Measurements from ENCODE around the gene OR5AS1.
"Not testable (repeated sequence)": the region's sequence is repeated elsewhere in the genome, so short reads cannot be mapped to it uniquely, and the experiment has no call there.

OR5AS1 gene

DNA sequence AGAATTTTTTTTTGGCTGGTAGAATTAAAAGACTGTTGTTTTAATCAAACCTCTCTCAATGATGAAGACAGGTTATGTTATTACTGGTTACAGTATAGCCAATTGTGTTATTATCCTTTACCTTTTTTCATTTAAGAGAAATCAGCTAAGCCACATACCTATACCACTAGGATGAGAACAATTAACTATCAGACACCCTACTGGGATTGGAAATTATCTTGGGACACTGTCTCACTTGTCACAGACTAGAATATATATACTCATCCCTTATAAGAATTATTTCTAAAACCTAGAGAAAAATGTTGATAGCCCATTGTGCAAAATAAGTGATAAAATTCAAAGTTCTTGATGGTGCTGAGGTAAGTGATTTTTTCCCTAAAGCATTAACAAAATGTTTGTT lies at the start of gene OR5AS1:
Gene OR5AS1 (plus strand): TSS at position 301 of the 400 bp plus-strand sequence. CDS start 2,765 bp downstream, outside the sequence.
- ChIA-PET CTCF (no interaction called here), POLR2A (no interaction called here)
- TF ChIP-seq ZNF384 (IDR thresholded peaks at IDR 0.05) (no peak), SUZ12 (IDR thresholded peaks at IDR 0.05) (no peak), FOXM1 (IDR thresholded peaks at IDR 0.05; ENCODE audit: borderline replicate concordance) (no peak), CTBP1 (IDR thresholded peaks at IDR 0.05; ENCODE audit: borderline replicate concordance) (no peak), L3MBTL2 (conservative IDR thresholded peaks at IDR 0.05) (no peak), TARDBP (IDR thresholded peaks at IDR 0.05) (no peak), LEF1 (IDR thresholded peaks at IDR 0.05; ENCODE audit: borderline replicate concordance) (no peak), FOXK2 (IDR thresholded peaks at IDR 0.05) (no peak)
- no peak for DNase-seq (ENCODE audit: extremely low spot score)

DNA sequence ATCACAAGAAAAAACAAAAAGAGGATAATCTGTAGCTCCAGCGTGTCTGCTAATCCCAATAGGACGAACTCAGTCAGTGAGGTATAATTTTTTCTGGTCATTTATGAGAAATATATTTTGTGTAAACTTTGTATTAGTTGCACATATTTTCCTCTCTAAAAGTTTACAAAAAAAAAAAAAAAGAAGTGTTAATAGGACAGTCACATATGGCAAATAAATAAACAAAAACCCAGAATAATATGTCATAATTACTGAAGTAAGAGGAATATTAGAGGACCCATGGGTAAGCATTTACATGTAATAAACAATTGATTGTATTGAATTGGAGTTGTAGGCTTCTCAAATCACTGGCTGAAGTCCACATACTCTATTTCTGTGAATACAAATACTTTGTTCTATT lies 32.9 kb upstream of the OR5AS1 start, which contains the start of gene OR5F1:
Gene OR5F1 (minus strand): TSS at position 101 of the 400 bp plus-strand sequence. CDS start 0 bp downstream, at position 101.
- CTCF ChIA-PET = no interaction called here
- POLR2A ChIA-PET = no interaction called here
- DNase-seq (ENCODE audit: extremely low spot score) = no peak
- TF ChIP-seq FOXK2 (IDR thresholded peaks at IDR 0.05) (no peak), ARNT (IDR thresholded peaks at IDR 0.05) (no peak), SP1 (IDR thresholded peaks at IDR 0.05) (no peak), NFRKB (IDR thresholded peaks at IDR 0.05) (no peak), FOXA1 (IDR thresholded peaks at IDR 0.05) (no peak), ELF4 (IDR thresholded peaks at IDR 0.05) (no peak), L3MBTL2 (conservative IDR thresholded peaks at IDR 0.05) (no peak), CTBP1 (IDR thresholded peaks at IDR 0.05; ENCODE audit: borderline replicate concordance) (no peak), HDGF (IDR thresholded peaks at IDR 0.05; ENCODE audit: borderline replicate concordance) (no peak)
- TF ChIP-seq, protein P1, sequence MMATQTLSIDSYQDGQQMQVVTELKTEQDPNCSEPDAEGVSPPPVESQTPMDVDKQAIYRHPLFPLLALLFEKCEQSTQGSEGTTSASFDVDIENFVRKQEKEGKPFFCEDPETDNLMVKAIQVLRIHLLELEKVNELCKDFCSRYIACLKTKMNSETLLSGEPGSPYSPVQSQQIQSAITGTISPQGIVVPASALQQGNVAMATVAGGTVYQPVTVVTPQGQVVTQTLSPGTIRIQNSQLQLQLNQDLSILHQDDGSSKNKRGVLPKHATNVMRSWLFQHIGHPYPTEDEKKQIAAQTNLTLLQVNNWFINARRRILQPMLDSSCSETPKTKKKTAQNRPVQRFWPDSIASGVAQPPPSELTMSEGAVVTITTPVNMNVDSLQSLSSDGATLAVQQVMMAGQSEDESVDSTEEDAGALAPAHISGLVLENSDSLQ (IDR thresholded peaks at IDR 0.05) = no peak

DNA sequence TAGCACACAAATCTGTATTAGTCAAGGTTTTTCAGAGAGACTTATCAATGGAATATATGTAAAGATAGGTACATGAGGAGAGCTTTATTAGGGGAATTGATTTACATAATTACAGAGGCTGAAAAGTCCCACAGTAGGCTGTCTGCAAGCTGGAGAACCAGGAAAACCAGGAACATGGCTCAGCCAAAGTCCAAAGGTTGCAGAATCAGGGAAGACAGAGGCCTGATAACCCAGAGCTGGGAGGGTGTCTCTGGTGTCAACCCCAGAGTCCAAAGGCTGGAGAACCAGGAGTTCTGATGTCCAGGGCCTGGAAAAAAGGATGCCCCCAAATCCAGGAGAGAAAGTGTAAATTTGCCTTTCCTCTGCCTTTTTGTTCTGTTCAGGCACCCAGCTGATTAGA lies 16.7 kb upstream of the OR5AS1 start:
- POLR2A ChIA-PET = no interaction called here
- CTCF ChIA-PET = no interaction called here
- TF ChIP-seq, protein P1 (IDR thresholded peaks at IDR 0.05) = no peak
- TF ChIP-seq BHLHE40 (IDR thresholded peaks at IDR 0.05; ENCODE audit: borderline replicate concordance) (no peak), ZNF384 (IDR thresholded peaks at IDR 0.05) (no peak), SUZ12 (IDR thresholded peaks at IDR 0.05) (no peak), L3MBTL2 (conservative IDR thresholded peaks at IDR 0.05) (no peak), CTBP1 (IDR thresholded peaks at IDR 0.05; ENCODE audit: borderline replicate concordance) (no peak), FOXA1 (IDR thresholded peaks at IDR 0.05) (no peak), FOXK2 (IDR thresholded peaks at IDR 0.05) (no peak), NFRKB (IDR thresholded peaks at IDR 0.05) (no peak)
- DNase-seq (ENCODE audit: extremely low spot score) = no peak

DNA sequence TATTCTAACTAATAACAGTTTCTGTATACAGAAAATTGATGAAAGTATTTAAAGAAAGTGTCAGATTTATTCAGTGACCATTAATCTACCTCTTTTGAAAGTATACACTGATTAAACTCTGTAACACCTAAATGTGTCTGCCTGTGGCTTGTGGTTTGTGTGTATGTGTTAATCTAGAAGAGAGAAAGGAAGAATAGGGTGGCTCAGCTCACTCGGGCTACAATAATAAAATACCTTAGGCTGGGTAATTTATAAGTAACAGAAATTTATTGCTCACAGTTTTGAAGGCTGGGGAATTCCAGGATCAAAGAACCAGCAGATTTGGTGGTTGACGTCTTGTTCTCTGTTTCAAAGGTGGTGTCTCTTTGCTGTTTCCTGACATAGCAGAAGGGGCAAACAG lies 13.6 kb upstream of the OR5AS1 start:
- no peak for DNase-seq (ENCODE audit: extremely low spot score)
- POLR2A ChIA-PET = no interaction called here
- TF ChIP-seq FOXK2 (IDR thresholded peaks at IDR 0.05) (no peak), FOXA1 (IDR thresholded peaks at IDR 0.05) (no peak), ELF4 (IDR thresholded peaks at IDR 0.05) (no peak), ZNF384 (IDR thresholded peaks at IDR 0.05) (no peak), HDGF (IDR thresholded peaks at IDR 0.05; ENCODE audit: borderline replicate concordance) (no peak), CTBP1 (IDR thresholded peaks at IDR 0.05; ENCODE audit: borderline replicate concordance) (no peak), ARNT (IDR thresholded peaks at IDR 0.05) (no peak), SP1 (IDR thresholded peaks at IDR 0.05) (no peak), NFRKB (IDR thresholded peaks at IDR 0.05) (no peak), LEF1 (IDR thresholded peaks at IDR 0.05; ENCODE audit: borderline replicate concordance) (no peak), BHLHE40 (IDR thresholded peaks at IDR 0.05; ENCODE audit: borderline replicate concordance) (no peak), L3MBTL2 (conservative IDR thresholded peaks at IDR 0.05) (no peak), TARDBP (IDR thresholded peaks at IDR 0.05) (no peak), FOXM1 (IDR thresholded peaks at IDR 0.05; ENCODE audit: borderline replicate concordance) (no peak), SUZ12 (IDR thresholded peaks at IDR 0.05) (no peak)
- TF ChIP-seq, protein P1 (IDR thresholded peaks at IDR 0.05) = no peak
- CTCF ChIA-PET = no interaction called here

DNA sequence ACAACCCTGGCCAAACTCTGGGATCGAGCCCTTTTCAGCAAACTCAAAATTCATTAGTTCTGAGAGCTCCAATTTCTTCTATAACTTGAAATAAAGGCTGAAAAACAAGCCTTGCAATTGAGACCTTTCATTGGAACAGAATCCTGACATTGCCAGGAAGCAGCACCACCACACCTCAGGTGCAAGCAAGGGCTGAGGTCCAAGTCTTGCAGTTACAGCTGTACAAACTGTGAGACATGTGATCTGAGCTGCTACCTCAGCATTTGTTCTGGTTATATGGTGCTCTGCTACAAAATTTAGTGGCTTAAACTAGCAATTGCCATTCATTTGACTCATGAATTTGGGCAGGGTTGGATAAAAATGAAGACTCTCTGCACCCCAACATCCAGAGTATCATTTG lies 18.1 kb downstream of the OR5AS1 start:
- POLR2A ChIA-PET = no interaction called here
- CTCF ChIA-PET = no interaction called here
- DNase-seq (ENCODE audit: extremely low spot score) = no peak
- TF ChIP-seq TARDBP (IDR thresholded peaks at IDR 0.05) (no peak), FOXK2 (IDR thresholded peaks at IDR 0.05) (no peak), FOXM1 (IDR thresholded peaks at IDR 0.05; ENCODE audit: borderline replicate concordance) (no peak)

DNA sequence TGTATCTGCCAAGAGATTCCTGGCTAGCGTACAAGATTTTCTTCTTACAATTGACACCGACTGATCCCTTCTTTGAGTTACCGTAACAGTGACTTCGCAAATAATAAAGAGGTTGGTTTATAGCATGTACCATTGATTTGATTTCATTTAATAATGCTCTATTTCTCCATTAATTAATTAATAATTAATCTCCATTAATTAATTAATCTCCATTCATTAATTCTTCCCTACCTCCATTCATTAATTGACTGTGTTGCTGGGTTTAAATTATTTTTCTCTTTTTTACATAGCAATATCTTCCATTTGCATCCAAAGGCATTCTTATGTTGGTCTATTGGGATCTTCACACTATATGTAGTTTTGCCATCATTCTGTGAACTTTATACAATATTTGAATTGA lies 21.0 kb downstream of the OR5AS1 start:
- DNase-seq (ENCODE audit: extremely low spot score) = no peak
- CTCF ChIA-PET = no interaction called here
- no peak for TF ChIP-seq BHLHE40 (IDR thresholded peaks at IDR 0.05; ENCODE audit: borderline replicate concordance)
- no peak for TF ChIP-seq HDGF (IDR thresholded peaks at IDR 0.05; ENCODE audit: borderline replicate concordance)
- no peak for TF ChIP-seq LEF1 (IDR thresholded peaks at IDR 0.05; ENCODE audit: borderline replicate concordance)
- no peak for TF ChIP-seq NFRKB (IDR thresholded peaks at IDR 0.05)
- TF ChIP-seq FOXA1 (IDR thresholded peaks at IDR 0.05) = no peak
- no peak for TF ChIP-seq ZNF384 (IDR thresholded peaks at IDR 0.05)
- no peak for TF ChIP-seq SP1 (IDR thresholded peaks at IDR 0.05)
- no peak for TF ChIP-seq ARNT (IDR thresholded peaks at IDR 0.05)
- no peak for TF ChIP-seq FOXK2 (IDR thresholded peaks at IDR 0.05)
- no peak for TF ChIP-seq SUZ12 (IDR thresholded peaks at IDR 0.05)
- no peak for TF ChIP-seq FOXM1 (IDR thresholded peaks at IDR 0.05; ENCODE audit: borderline replicate concordance)
- POLR2A ChIA-PET = no interaction called here

DNA sequence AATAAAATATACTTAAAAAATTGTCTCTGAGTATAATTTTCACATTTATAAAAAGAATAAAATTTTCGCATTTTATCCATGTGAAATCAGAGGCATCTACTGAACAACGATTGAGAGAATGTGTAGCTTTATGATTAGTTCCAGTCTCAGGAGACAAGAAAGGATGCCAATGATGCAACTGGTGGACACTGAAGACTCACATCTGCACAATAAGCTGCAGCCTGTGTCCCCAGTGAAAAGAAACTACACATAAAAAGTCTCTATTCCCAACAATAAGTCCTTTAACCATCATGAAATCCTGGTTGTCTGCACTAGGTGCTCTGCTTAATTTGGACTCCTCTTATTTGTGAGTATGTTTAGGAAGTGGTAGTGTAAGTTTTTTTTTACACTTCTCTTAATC lies 22.0 kb downstream of the OR5AS1 start:
- POLR2A ChIA-PET = no interaction called here

DNA sequence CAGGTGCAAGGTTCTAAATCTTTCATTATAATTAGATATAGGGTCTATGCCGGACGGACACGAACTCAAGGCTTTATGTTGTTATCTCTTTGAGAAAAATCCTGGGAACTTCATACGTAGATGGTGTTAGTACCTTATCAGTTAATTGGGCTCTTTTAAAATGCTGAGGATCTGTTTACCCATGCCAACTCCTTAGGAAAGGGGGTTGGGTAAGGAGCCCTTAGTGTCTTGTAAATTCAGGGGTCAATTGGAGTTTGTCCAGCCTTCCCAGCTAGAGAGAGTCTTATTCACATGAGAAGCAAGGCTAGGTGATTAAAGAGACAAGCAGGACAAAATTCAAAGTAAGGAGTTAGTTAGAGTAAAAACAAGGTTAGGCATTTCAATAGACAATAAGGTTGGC lies 28.9 kb downstream of the OR5AS1 start:
- CTCF ChIA-PET, POLR2A ChIA-PET: not testable (repeated sequence)

More for the DNA sequence above, 22.0 kb downstream of the OR5AS1 start:
- CTCF ChIA-PET = no interaction called here
- TF ChIP-seq SUZ12 (IDR thresholded peaks at IDR 0.05) = no peak
- no peak for TF ChIP-seq CTBP1 (IDR thresholded peaks at IDR 0.05; ENCODE audit: borderline replicate concordance)
- TF ChIP-seq NFRKB (IDR thresholded peaks at IDR 0.05) = no peak
- no peak for TF ChIP-seq FOXA1 (IDR thresholded peaks at IDR 0.05)
- no peak for TF ChIP-seq HDGF (IDR thresholded peaks at IDR 0.05; ENCODE audit: borderline replicate concordance)
- TF ChIP-seq TARDBP (IDR thresholded peaks at IDR 0.05) = no peak
- TF ChIP-seq FOXK2 (IDR thresholded peaks at IDR 0.05) = no peak
- no peak for TF ChIP-seq ZNF384 (IDR thresholded peaks at IDR 0.05)
- no peak for TF ChIP-seq SP1 (IDR thresholded peaks at IDR 0.05)
- TF ChIP-seq LEF1 (IDR thresholded peaks at IDR 0.05; ENCODE audit: borderline replicate concordance) = no peak
- no peak for TF ChIP-seq L3MBTL2 (conservative IDR thresholded peaks at IDR 0.05)
- no peak for TF ChIP-seq ELF4 (IDR thresholded peaks at IDR 0.05)
- TF ChIP-seq ARNT (IDR thresholded peaks at IDR 0.05) = no peak
- TF ChIP-seq, protein P1 (IDR thresholded peaks at IDR 0.05) = no peak
- no peak for TF ChIP-seq BHLHE40 (IDR thresholded peaks at IDR 0.05; ENCODE audit: borderline replicate concordance)
- no peak for DNase-seq (ENCODE audit: extremely low spot score)

DNA sequence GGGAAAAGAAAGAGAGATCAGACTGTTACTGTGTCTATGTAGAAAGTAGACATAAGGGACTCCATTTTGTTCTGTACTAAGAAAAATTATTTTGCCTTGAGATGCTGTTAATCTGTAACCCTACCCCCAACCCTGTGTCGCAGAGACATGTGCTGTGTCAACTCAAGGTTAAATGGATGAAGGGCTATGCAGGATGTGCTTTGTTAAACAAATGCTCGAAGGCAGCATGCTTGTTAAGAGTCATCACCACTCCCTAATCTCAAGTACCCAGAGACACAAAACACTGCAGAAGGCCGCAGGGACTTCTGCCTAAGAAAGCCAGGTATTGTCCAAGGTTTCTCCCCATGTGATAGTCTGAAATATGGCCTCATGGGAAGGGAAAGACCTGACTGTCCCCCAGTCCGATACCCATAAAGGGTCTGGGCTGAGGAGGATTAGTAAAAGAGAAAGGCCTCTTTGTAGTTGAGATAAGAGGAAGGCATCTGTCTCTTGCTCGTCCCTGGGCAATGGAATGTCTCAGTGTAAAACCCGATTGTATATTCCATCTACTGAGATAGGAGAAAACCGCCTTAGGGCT lies 30.3 kb downstream of the OR5AS1 start:
- DNase-seq (ENCODE audit: extremely low spot score); CTCF ChIA-PET; POLR2A ChIA-PET: not testable (repeated sequence)

More for the DNA sequence above, 28.9 kb downstream of the OR5AS1 start:
- not testable (repeated sequence) for DNase-seq (ENCODE audit: extremely low spot score)
